Ammon's horn (tissue), 1 donor: Measurements from ENCODE around the gene ZCCHC24.

Experiments
- DNase-seq: peaks from one replicate; pipeline ENCODE4 v3.0.0-alpha.2; 2016; ENCODE audit warnings: low spot score

The ZCCHC24 gene

DNA sequence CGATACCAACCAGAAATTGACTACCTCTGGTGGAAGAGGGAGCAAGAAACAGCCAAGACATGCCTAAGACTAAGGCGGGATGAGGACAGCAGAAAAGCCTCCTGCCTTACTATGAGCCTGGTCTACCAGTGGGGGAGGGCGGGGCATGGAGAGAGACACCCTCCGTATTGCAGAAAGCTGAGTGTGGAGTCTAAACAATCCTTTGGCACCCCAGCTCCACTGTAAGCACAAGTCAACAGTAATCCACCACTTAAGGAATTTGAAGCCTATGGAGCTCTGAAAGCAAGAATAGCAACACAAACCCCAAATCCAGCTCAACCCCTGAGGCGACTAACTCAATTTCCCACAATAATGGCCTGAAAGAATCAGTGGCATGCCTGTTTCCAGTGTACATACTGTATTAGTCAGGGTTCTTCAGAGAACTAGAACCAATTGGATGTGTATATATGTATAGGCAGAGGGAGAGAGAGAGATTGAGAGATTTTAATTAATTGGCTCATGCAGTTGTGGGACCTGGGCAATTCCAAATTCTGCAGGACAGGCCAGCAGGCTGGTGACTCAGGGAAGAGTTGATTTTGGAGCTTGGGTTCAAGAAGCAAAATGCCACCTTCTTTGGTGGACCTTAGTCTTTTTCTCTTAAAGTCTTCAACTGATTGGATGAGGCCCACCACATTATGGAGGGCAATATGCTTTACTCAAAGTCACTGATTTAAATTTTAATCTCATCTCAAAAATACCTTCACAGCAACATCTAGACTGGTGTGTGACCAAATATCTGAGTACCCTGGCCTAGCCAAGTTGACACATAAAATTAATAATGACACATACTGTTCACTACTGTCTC is 84.7 kb downstream of the ZCCHC24 start:
- no peak for DNase-seq

DNA sequence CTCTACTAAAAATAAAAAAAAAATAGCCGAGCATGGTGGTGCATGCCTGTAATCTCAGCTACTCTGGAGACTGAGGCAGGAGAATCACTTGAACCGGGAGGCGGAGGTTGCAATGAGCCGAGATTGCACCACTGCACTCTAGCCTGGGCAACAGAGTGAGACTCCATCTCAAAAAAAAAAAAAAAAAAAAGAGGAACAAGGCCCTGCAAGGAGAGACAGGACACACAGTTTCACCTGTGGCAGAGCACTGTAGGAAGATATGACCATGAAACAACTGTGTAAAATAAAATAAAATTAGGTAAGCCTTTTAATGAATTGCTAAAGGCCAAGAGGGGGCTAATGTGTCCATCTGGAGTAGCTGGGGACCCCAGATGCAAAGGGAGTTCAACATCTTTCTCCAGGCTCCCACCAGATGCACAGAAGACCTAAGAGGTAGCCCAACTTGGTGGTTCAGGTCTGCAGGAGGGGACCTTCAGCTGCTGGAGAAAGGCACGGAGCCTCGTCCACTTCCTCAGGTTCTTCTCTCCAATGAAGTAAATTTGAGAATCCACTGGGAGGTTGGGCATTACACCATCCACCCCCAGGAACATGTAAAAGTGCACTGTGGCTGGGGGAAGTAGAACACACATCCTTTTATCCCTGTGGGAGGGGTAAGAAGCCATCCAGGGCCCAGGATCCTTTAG is 85.5 kb downstream of the ZCCHC24 start:
- DNase-seq: no peak

DNA sequence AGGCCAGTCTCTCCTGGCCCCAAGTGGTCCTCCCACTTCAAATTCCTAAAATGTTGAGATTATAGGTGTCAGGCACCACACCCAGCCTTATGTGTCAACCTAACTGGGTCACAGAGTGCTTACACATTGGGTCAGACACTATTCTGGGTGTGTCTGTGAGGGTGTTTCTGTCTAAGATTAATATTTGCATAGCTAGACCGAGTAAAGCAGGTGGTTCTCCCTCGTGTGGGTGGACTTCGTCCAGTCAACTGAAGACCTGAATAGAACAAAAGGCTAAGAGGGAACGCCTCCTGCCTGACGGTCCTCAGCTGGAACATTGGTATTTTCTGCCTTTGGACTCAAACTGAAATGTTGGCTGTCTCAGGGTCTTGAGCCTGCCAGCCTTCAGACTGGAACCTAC is 86.6 kb downstream of the ZCCHC24 start:
- no peak for DNase-seq

DNA sequence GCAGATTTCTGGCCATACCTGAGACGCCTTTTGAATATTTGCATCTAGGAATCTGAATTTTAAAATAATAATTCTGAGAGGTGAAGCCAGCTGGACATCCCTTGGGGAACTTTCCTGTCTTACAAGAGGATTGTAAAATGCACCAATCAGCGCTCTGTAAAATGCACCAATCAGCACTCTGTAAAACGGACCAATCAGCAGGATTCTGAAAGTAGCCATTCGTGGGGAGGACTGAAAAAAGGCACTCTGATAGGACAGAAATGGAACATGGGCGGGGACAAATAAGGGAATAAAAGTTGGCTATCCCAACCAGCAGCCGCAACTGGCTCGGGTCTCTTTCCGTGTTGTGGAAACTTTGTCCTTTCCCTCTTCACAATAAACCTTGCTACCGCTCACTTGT is 88.2 kb downstream of the ZCCHC24 start:
- DNase-seq: no peak

DNA sequence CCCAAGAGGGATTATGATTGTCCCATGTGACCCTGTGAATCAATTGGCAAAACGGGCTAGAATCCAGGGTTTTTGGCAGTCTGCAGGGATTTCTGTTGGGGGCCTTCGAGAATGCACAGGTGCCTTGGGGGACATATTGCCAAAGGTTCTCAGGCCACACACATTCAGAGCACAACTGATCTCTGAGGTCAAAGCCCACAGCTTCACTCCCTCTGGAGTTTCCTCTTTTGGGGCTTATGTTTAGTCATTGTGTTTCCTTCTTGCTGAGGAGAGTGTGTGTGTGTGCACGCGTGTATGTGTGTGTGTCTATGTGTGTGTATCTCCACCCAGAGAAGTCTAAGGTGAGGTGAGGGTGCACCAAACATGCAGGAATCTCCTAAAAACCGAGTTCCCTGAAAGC is 89.3 kb downstream of the ZCCHC24 start:
- DNase-seq: no peak

DNA sequence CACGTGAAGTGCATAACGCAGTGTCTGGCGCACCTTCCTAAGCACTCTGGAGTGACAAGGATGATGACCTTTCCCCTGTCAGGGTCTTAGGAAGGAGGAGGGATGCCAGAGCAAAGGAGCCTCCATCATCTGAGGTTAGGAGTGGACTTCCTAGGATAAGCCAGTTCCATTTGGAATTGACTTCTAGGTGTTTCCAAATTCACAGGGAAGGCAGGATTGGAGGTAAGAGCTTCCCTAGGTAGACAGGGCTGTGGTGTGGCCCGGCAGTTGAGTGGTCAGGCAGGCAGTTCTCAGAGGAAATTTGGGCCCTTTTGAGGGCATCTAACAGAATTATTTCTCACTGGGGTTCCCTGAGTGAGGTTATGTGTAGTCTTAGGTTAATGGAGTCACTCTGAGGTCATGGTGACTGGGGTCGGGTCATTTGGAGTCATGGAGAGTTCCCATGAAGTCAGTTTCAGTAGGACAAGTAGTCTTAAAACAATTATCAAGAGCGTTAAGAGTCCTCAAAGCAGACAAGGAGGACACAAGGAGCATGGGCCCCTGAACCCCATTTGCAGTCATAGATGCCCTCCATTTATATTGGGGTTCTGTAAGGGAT is 89.9 kb downstream of the ZCCHC24 start:
- no peak for DNase-seq

DNA sequence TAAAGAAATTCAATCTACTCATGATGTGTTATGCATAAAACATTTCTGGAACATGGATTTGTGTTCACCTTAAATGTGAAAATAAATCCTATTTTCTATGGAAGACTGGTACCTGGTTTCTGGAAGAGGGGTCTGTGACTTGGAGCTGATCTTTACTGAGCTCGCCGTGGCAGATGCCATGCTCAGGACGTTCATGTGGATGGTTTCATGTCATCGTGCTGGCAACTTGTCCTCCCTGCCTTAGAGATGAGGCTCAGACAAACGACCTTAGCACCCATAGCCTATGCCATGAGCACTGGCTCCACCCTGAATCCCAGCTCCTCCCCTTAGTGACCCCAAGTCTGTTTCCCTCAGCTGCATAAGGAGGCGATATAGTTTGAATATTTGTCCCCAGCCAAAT is 90.8 kb downstream of the ZCCHC24 start:
- no peak for DNase-seq

DNA sequence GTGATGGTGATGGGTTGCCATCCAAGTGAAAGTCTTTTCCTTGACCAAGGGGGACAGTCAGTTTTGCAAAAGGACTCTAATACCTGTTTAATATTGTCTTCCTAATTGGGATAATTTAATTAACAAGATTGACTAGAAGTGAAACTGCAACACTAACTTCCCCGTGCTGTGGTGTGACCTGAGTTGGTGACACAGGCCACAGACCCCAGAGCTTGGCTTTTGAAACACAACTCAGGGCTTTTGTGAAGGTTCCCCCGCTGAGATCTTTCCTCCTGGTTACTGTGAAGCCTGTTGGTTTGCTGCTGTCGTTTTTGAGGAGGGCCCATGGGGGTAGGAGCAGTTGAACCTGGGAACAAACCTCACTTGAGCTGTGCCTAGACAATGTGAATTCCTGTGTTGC is 91.3 kb downstream of the ZCCHC24 start:
- no peak for DNase-seq

DNA sequence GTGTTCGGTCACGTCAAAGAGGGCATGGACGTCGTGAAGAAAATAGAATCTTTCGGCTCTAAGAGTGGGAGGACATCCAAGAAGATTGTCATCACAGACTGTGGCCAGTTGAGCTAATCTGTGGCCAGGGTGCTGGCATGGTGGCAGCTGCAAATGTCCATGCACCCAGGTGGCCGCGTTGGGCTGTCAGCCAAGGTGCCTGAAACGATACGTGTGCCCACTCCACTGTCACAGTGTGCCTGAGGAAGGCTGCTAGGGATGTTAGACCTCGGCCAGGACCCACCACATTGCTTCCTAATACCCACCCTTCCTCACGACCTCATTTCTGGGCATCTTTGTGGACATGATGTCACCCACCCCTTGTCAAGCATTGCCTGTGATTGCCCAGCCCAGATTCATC is 91.7 kb downstream of the ZCCHC24 start:
- no peak for DNase-seq

DNA sequence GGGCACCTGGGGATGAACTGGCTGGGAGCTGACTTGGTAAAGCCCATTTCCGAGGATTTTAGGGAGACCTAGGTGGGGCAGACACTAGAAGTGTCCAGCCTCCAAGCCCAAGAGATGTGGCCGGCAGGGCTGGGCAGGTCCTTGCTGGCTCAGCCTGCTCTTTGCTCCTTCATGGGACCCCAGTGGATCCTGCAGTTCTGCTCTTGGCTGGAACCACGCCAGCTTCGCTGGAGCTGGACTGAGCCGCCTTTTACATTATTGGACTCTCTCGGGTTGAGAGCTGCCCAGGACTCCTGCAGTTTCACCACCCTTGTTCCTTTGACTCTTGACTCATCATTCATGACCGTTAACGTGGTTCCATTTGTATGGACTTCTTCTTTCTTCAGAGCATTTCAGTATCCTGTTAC is 92.4 kb downstream of the ZCCHC24 start:
- no peak for DNase-seq

DNA sequence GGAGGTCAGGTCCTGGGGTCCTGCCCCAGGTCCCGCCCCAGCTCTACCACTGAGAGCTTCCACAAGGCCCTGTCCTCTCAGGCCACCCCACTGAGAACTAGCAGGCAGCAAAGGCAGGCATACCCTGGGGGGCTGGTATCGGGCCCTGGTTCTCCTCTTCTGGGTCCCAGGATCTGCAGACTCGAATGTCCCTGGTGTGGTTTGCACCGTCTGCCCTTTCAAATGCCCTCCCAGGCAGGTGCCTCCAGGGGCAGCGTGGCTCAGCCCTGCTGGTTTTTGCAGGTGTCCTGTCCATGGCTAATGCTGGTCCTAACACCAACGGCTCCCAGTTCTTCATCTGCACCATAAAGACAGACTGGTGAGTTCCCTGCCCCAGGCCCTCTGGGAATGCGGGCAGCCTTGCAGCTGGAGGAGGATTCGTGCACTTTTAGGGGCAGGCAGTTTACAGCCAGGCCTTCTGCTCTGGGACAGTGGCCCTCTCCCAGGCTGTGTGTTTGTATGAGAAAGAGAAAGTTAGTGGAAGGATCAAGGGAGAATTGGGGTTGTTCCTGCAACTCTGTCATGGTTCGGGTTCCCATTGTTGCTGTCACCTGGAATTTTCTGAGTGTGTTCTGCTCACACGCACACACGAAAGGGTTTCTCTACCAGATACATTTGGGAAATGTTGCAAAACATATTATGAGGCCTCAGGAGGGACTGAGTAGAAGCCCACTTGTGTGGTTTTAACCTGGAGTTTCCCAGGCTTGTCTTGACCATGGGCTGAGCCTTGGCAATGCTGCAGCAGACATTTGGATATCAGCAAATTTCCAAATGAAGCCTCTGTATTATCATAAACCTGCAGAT is 93.2 kb downstream of the ZCCHC24 start:
- no peak for DNase-seq

DNA sequence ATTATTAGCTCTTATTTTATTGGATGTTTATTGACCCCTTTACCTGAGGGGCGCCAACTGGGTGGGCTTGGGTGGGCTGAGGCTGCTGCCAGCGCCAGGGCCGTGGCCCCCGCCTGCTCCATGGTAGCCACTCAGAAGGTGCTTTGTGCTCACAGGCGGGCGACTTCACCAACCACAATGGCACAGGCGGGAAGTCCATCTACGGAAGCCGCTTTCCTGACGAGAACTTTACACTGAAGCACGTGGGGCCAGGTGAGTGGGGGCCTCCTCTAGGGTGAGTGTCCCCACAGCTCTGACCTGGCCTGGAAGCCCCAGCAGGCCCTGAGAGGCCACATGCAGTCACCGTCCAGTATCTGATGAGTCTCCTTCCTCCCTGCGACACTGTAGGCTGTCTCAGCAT is 94.1 kb downstream of the ZCCHC24 start:
- no peak for DNase-seq

DNA sequence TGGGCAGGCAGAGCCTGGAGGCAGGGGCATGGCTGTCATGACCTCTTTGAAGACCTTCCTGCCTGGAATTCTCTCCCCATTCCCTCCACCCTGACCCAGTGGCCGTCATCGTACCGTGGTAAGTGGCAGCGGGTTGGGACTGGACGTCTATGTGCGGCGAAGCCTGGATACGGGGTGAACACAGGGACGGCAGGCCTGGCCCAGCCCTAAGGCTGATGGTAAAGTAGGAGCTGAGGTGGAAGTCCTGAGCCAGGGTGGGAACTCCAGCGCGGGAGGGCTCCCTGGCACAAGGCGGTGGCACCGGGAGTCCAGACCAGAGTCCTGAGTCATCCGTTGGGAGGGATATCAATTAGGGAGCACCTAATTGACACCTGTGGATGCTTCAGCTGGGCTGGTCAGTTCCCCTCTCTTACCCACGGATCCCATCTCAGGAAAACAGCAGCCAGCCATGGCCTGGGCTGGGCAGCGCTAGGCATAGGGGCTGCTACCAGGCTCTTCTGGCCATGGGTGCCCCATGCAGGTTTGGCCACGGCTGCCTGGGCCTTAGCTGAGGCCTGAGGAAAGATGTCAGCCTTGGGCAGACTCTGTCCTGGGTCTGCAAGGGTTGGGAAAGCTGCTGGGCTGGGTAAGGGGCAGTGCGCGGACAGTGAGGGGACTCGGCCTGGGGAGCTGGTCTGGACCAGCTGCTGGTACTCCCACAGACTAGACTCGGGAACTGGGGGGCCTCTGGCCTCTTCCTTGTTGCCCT is 94.8 kb downstream of the ZCCHC24 start:
- no peak for DNase-seq

DNA sequence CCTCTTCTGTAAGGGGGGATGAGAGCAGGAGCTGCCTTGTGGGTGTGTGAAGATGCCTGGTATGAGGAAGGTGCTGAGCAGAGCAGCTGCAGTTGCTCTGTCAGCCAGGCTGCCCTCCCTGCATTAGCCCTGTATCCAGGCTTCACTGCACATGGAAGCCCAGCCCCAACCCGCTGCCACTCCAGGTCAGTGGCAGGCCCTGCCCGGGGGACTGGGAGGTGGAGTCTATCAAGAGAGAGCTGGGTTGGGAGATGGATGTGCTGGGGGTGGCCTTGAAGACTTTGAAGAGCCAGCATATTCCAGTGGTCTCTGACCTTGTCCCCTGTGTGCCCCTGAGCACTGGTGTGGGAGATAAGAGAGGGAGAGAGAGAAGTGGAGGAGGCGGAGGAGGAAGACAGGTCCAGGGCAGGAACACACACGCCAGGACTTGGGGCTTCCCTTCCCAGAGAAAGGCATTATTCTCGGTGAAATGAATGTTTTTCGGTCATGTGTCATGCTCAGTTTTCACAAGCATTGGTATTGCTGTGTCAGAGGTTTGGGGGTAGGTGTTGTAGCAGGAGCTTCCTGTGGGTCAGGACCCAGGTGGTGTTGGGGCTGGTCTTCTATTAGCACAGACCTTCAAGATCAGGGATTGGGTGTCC is 95.5 kb downstream of the ZCCHC24 start:
- no peak for DNase-seq

DNA sequence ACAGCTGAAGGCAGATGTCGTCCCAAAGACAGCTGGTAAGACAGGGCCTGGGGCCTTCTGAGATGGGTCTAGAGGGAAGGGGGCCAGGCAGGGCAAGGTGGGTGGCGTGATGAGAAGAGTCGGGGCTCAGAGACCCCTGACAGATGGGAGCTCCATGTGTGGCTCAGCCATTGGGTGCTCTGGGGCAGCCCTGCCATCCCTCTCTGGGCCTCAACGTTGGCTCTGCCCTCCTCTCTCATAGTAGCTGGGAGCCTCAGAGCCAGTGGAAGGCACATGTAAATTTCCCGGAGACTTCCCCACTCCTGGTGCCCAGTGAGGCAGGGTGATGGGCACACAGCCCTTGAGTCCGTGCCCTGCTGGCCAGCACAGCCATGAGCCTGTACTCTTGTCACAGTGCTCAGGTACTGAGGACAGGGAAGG is 96.3 kb downstream of the ZCCHC24 start:
- no peak for DNase-seq

DNA sequence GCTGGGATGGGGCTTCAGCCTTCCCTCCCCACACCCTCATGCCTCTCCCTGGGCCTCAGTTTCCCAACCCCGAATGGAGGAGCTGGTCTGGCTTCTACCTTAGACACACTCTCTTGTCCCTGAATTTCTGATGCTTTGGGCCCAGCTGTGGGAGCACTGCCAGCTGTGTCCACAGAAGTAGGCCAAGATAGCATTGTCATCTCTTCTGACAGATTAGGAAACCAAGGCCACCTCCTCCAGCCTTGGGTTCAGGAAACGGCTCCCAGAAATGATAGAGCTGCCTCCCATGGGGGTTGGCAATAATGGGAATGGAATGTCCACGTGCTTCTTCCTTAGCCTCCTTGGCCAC is 96.8 kb downstream of the ZCCHC24 start:
- no peak for DNase-seq

DNA sequence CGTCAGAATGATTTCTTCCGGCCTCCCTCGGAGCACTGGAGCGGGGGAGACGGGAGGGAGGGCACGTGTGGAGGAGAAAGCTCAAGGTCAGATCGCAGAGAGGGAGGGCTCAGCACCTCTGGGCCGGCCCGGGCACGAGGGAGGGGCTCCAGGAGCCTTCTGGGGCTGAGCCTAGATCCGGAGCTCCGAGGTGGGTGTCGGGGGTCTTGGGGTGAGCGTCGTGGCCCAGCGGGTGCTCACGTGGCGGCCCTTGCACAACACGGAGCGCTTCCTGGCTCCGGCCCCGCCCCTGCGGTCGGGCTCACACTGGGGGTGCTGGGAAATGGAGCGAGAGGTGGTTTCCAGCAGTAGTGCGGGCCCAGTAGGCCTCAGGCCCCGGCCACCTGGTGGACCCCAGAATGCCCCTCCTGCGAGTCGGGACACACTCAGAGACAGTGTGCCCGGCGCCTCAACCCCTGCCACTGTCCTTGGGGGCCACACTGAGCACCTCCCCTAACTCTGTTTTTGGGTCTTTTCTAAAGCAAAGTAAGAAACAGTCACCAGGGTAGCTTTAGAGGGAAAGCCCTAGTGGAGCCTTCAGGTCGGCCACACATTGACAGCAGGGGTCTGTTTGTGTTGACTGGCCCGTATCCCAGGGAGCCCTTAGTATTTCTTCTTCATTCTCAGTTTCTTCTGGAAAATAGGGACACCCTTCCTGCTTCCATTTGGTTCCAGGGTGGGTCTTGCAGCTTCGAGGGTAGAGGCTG is 97.4 kb downstream of the ZCCHC24 start:
- peak; percentile 54 for DNase-seq

DNA sequence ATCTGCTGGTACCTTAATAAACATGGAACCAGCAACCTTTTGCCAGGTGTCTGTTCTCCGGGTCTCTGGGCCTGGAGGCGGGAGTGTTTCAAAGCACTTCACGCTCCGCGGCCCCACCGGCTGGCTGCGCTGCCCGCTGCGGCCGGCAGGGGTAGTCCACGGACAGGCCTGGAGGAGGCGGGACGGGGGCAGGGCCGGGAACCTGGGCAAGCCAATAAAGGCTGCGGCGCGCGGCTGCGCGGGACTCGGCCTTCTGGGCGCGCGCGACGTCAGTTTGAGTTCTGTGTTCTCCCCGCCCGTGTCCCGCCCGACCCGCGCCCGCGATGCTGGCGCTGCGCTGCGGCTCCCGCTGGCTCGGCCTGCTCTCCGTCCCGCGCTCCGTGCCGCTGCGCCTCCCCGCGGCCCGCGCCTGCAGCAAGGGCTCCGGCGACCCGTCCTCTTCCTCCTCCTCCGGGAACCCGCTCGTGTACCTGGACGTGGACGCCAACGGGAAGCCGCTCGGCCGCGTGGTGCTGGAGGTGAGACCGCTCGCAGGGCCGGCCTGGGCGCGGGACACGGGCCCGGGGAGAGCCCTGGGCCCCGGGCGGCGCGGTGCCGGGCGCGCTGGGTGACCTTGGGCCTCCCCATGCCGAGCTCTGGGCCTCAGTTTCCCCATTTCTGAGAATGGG is 98.1 kb downstream of the ZCCHC24 start, which contains the start of gene PPIF:
Gene PPIF (plus strand): TSS at position 244 of the 668 bp plus-strand sequence. CDS start 80 bp downstream, at position 324.
- peak; percentile 96 for DNase-seq

DNA sequence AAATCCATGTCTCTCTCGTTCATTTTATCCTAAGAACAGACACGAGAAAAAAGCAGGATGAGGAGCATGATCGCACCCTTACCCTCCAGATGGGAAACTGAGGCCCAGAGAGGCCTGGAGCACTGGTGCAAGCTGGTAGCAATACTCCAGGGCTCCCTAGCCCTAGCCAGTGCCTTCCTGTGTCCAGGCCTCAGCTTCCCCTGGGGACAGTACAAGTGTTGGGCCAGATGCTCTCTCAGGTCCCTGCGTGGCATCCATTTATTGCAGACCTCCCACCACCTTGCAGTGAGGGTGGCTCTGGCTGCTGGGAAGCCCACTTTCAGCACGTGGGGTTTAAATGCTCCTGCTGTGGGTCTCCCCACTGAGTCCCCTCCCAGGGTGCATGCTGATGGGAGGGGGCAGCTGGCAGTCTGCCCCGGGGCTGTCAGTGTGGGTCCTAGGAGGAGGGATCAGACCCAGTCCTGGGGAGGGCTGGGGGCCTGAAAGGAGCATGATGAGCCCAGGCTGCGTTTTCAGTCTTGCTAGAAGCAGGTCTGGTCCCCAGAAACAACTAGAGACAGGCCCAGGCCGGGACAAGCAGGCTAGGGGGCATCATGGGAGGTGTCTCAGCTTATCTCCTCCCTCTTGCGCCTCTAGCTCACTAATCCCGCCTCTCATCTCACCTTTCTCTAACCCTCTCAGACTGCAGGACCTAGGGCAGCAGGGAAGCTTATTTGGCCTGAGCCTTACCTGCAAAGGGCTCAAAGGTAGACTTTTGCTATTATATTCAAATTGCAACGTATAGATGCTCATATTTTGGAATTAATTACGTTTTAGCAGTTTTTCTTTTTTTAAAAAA is 98.8 kb downstream of the ZCCHC24 start:
- DNase-seq: no peak
